T1000 (cell line): Measurements from ENCODE around the gene ZNF827.

Source experiments
- DNase-seq: peaks from one replicate; lab custom pipeline; 2025; ENCODE audit warnings: mixed read lengths; lab: John Stamatoyannopoulos, UW

ZNF827 gene

GRCh38 chr4:145938618-145939440, at the start of gene ZNF827:
ZNF827 (minus strand) TSS chr4:145938823; CDS start chr4:145938407, 416 bp downstream.
- no peak for DNase-seq

DNA sequence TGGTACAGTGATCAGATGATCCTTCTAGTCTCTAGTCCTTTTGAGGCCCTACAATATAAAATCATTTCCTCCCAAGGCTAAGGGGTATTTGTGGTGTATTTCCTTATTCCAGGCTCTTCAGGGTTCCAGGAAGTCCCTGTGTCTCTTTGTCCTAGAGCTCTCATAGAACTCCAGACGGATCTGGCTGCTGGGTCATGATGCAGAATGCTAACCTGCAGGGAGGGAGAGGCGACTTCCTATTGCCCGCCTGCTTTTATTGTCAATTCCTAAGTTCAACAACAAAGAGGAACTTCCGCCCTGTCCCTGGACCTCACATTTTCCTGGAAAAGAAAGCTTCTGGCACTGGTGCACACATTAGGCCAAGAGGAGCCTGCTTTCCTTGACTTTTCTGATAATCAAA, 45.9 kb upstream of the ZNF827 start:
- DNase-seq = no peak

GRCh38 chr4:145982791-145983190, 44.2 kb upstream of the ZNF827 start:
- DNase-seq = no peak

DNA sequence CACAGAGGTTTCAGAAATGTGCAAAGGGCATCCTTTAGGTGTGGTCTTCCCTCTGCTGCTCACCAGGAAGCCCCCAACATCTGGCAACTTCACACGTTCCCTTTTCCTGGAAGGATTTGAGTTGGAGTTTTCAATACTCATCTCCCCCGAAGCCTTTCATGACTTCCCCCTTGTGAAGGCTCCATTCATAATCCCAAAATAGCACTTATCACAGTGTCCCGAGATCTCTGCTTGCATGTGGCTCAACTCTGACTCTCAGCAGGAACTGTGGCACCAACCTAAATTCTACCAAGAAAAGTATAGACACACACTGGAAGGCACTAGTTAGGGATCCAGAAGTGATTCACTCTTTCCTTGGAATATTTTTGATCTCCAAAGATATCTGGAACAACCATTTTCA, 40.5 kb upstream of the ZNF827 start:
- no peak for DNase-seq

DNA sequence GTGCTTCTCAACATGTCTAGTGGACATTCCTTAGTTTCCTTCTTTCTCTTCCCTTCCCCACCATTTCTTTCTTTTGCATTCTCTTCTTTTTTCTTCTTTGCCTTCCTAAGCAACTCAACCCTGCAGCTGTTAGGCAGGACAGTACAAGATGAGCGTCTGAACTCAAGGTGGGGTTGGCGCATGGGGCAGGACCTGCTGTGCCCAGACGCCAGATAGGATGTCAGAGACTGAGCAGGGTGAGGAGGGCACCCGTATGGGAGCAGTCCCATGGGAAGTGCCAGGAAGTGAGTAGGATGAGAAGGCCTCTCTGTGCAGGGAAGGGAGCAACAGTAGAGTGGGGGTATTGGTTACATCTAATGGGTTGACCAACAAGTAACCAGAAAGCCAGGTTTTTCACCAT, 38.1 kb upstream of the ZNF827 start:
- DNase-seq = no peak

DNA sequence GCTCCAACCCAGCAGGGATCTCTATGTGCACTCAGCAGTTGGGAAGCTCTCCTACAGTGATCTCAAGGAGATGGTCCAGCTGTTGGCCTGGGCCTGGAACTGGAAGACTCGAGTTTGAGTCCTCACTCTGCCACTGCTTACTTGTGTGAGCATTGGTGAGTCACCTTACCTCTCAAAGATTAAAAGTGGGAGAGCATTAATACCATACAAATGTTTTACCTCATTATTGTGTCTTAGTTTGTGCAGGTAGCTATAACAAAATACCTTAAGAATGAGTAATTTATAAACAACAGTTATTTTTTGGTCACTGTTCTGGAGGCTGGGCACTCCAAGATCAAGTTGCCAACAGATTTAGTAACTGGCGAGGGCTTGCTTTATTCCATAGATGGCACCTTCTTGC, 21.4 kb upstream of the ZNF827 start:
- no peak for DNase-seq

DNA sequence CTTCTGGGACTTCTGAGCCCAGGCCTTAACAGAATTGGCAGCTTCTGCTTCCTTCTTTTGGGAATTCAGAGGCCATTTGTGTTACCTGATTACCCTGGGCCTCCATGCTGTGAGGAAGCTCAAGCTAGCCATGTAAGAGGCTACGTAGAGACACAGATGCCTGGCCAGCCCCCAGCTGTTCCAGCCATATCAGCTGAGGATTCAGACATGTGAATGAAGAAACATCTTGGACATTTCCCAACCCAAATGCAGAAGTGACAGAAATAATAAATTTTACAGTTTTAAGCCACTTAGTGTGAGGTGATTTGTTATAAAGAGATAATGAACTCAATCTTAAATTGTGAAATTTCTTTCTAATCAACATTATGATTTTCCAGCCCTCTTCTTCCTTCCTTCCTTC, 18.7 kb upstream of the ZNF827 start:
- DNase-seq = no peak

DNA sequence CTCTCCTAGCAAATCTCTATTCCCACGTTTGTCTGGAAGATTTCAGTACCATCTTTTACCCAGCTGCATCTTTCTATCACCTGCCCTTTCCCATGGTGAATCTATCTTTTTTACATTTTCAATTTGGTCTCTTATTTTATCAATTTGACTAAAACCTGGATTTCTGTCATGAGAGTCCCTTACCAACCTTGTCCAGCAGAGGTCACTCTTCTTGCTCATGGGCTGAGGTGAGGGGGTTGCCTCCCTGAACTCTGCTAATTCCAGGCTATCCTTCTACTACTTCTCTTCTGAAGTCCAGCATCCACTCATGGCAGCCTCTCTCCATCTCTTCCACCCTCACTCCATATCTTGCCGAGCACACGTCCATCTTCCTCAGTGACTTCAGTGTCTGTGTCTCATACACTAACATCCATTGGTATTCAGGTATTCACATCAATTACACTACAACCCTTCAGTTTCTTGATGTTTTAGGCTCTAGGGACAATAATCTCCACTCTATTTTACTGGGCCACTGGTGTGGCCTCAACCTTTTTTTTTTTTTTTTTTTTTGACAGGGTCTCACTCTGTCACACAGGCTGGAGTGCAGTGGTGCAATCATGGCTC, 17.8 kb upstream of the ZNF827 start:
- DNase-seq = no peak

DNA sequence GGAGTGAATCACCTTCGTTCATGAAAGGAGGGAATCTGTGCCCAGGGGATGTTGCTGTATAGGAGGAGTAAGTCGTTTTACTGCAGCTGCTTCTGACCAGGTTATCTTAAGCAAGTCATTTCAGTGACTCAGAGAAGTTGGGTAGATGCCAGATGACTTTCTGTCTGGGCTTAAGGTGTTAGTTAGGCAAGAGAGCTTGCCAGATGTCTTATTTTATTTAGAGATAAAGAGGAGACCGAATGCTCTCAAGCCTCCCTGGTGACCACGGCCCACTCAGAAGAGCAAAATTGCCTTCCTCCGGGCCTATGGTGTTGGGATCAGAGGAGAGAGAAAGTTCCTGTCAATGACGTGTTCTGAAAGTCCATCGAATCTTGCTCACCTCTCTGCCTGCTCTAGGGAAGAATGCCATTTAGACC, 16.3 kb upstream of the ZNF827 start:
- peak; percentile 50 for DNase-seq

GRCh38 chr4:145951931-145952330, 13.3 kb upstream of the ZNF827 start:
- DNase-seq = no peak

DNA sequence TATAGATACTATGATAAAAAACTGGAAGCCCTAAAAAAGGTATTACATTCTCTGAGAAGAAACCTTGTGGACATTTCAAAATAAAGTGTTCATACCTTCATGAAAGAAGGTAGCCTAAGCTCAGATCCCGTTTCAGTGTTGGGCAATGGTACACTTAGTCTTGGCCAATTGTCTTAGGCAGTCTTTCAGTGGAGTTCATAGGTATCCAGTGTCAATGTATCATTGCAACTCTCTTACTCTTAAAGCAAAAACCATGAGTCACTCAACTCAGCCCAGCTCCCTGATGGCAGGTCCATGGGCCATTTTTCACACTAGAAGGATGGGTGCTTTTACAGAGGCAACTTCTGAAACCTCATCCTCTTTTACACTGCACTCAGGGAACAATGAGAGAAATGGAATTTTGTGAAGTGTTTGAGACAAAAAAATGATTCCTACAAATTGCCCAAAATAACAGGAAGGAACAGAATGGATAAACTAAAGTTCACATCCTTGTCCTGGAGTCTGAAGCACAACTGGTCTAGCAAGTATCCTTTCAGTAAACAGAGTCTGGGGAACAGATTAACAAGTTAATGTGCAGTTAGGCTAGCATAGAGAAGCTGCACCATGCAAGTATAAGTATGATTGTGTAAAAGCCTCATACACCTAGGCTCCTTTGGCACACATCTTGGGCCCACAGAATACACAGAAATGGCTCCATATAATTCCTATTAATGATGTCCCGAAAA, 7.0 kb upstream of the ZNF827 start:
- no peak for DNase-seq

GRCh38 chr4:145944886-145945285, 6.3 kb upstream of the ZNF827 start:
- DNase-seq = no peak

DNA sequence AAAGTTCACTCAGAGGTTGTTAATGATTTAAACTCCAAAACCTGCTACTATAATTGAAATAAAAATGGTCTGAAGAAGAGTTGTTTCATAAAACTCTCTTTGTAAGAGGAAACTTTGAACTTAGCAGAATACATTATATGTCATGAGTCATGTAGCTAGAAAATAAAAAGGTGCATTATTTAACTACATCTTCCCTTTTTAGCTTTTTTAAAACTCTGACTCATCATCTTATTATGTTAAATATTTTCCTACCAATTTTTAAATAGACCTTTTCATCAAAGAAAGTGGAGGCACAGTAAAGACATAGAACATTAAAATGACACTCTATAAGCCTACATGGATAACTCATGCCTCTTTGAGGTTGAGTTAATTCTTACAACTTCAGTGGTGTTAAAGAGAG, 1.2 kb upstream of the ZNF827 start:
- no peak for DNase-seq

- DNase-seq = no peak
Observed at GRCh38 chr4:145939441-145939750, 773 bp upstream of the ZNF827 start.

- DNase-seq = no peak
Observed at GRCh38 chr4:145937971-145938611, 532 bp downstream of the ZNF827 start.

- DNase-seq = no peak
Observed at GRCh38 chr4:145936997-145937901, 1.4 kb downstream of the ZNF827 start.

- DNase-seq = no peak
Observed at GRCh38 chr4:145936142-145936996, 2.3 kb downstream of the ZNF827 start.

GRCh38 chr4:145935253-145936141, 3.1 kb downstream of the ZNF827 start:
- DNase-seq = no peak

DNA sequence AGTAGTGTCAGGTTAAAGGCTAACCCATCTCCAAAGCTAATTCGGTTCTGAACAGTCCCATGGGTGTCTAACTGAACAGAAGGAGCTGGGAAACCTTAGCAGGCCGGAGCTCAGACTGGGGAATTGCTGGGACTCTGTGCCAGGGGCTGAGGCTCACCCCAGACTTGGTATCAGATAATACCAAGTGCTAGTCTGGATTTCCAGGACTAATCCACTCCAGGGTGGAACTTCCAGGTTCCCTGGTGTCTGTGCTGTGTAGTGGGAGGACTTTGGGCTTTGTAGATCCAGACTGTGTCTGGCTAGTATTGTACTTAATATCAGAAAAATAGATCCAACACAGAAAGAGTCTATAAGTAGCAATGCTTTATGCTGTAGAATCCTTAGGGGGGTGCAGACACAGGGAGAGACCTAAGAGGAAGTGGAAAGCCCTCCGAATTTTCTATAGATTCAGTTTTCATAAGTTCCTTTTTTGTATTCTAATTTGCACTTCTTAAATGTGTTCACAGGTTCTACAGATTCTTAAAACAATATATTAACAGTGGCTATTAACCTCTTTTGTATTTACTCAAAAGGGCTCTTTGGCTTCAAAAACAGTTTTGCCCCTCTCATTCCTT, 4.1 kb downstream of the ZNF827 start:
- no peak for DNase-seq
